Endodermal cell (in vitro differentiated cells): ENCODE data around the gene TPT1. TPM values are rescaled to one million over a fixed set of nuclear protein-coding genes. Genes with fewer than 3 reads are reported as not detected.

Source experiments
- DNase-seq: peaks from one replicate; pipeline ENCODE4 v3.0.0-alpha.2; 2017
- H3K27ac ChIP-seq: 2 replicates; pipeline ENCODE4 v1.5.1; 2013; ENCODE audit warnings: mild to moderate bottlenecking, low read depth, low read length, moderate library complexity
- H3K27me3 ChIP-seq: 2 replicates; pipeline ENCODE4 v1.6.1; 2013; ENCODE audit warnings: mild to moderate bottlenecking, low read length, moderate library complexity; ENCODE audit not compliant: insufficient read depth, control insufficient read depth, poor library complexity, severe bottlenecking
- H3K36me3 ChIP-seq: 2 replicates; pipeline ENCODE4 v1.7.0; 2013; ENCODE audit warnings: mild to moderate bottlenecking, low read length, moderate library complexity; ENCODE audit not compliant: control insufficient read depth, insufficient read depth
- H3K4me1 ChIP-seq: one replicate; pipeline ENCODE4 v1.7.0; 2013; ENCODE audit warnings: low read length; ENCODE audit not compliant: control insufficient read depth, insufficient read depth
- H3K4me3 ChIP-seq: 2 replicates; pipeline ENCODE4 v1.5.1; 2013; ENCODE audit warnings: mild to moderate bottlenecking, low read length, moderate library complexity
- H3K9ac ChIP-seq: 2 replicates; pipeline ENCODE4 v1.6.1; 2013; ENCODE audit warnings: mild to moderate bottlenecking, low read length, moderate library complexity; ENCODE audit not compliant: poor library complexity, severe bottlenecking; ENCODE audit errors: extremely low read depth
- H3K9me3 ChIP-seq: 2 replicates; pipeline ENCODE4 v1.6.1; 2013; ENCODE audit warnings: mild to moderate bottlenecking, low read length, moderate library complexity; ENCODE audit not compliant: control insufficient read depth
- H3K27ac Mint-ChIP-seq: 2 replicates; pipeline ENCODE4 v1.8.0; 2020; ENCODE audit warnings: mixed read lengths
- H3K27me3 Mint-ChIP-seq: 2 replicates; pipeline ENCODE4 v1.8.0; 2021; ENCODE audit warnings: mild to moderate bottlenecking, mixed read lengths; ENCODE audit not compliant: insufficient read depth
- H3K36me3 Mint-ChIP-seq: 2 replicates; pipeline ENCODE4 v1.8.0; 2020; ENCODE audit warnings: low read depth, mixed read lengths
- H3K4me1 Mint-ChIP-seq: 2 replicates; pipeline ENCODE4 v1.8.0; 2020; ENCODE audit warnings: mixed read lengths
- H3K4me3 Mint-ChIP-seq: 2 replicates; pipeline ENCODE4 v1.8.0; 2020; ENCODE audit warnings: mild to moderate bottlenecking, moderate library complexity, mixed read lengths
- H3K9me3 Mint-ChIP-seq: 2 replicates; pipeline ENCODE4 v1.8.0; 2020; ENCODE audit warnings: mild to moderate bottlenecking, mixed read lengths
- WGBS, 2 experiments: methylation state at CpG; one replicate each; pipeline versions ENCODE4 v1.1.5 to v1.1.7; 2013; ENCODE audit warnings: missing lambda C conversion rate in 2 of 2, mixed read lengths in 1 of 2; ENCODE audit not compliant: insufficient coverage in 1 of 2, insufficient read length in 1 of 2; 5-methylcytosine and 5-hydroxymethylcytosine counted together
- total RNA-seq, 2 donors: library from RNA; stranded (reverse); fragmentation: NEBNext Ultra II Directional in 1 of 2; extraction: Animal tissue kit (Norgen Biotek cat#: 25700) in 1 of 2; gene quantifications; 2 replicates in 1 of 2; 3 replicates in 1 of 2; pipeline ENCODE4 v1.2.1, GENCODE V29; 2021
- TF ChIP-seq, protein P1 (sequence below): fragments of 200-600 bp; sonication (generic); conservative IDR thresholded peaks from 2 replicates; pipeline ENCODE4 v1.5.0; 2021; ENCODE audit warnings: antibody characterized with exemption, mild to moderate bottlenecking

The TPT1 gene
- total RNA-seq, 2 donors from 2014 or later, result 2,192 to 2,586 TPM

DNA sequence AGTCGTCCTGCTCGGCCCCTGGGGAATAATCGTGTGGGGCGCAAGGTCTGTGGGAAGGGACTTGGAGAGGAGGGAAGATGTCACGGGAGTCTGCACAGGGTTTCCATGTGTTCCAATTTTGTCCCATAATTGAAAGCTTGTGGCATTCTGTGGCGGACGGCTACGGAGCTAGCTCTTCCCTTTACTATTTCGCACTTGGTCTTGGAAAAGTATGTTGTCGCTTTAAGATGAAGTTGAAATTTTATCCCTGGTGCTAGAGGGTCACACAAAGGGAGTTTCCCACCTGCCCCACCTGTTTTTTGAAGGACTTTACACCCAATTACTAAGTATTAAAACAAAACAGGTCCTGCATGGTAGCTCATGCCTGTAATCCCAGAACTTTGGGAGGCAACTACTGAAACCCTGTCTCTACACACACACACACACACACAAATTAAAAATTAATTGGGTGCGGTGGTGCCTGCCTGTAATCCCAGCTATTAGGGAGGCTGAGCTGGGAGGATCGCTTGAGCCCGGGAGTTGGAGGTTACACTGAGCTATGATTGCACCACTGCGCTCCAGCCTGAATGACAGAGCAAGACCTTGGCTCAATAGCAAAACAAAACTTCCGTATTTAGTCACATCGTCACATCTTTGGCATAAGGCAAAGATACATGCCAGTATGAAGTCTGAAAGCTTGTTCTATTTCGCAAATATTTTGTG lies 967 bp upstream of the TPT1 start:
- WGBS, 2 experiments, result 35 to 58% methylated on average over 11 to 17 of the region's 17 CpGs
- no peaks in the 10 kb centered on the region for H3K9me3 Mint-ChIP-seq
- peak overlapping the region; percentile 97 for H3K4me3 Mint-ChIP-seq

DNA sequence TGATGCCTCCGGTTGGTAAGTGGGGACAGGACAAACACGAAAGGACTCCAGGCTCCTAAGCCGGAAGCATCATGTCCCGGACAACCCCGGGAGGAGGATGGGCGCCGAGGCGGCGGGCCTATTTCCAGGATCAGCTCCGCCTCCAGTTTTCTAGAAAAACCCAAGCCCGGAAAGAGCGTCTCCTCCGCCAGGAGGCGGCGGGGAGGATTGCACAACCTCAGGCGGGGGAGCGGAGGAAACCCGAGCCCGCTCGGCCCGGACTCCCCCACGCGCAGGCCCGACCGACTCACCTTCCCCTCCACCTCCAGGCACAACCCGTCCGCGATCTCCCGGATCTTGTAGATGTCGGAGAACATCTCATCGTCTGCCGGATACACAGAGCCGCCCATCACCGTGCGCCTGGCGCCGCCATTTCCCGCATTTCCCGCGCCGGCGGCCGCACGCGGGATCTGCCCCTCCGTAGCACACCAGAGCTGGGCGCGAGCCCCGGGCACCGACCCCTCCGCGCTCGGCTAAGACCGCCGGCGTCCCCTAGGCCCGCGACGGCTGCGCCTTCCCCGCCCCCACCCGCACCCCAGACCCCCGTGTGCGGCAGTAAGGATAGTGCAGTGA lies 455 bp downstream of the TPT1 start:
- 0% methylated on average over 14 to 64 of the region's 64 CpGs for WGBS, 2 experiments
- H3K9ac ChIP-seq, result peak overlapping the region; percentile 98
- Mint-ChIP-seq H3K27me3 (no peaks in the 10 kb centered on the region), H3K36me3 (peaks cover 62% of the 10 kb centered on the region), H3K4me3 (peak overlapping the region; percentile 97), H3K27ac (peak overlapping the region; percentile 100), H3K9me3 (no peaks in the 10 kb centered on the region), H3K4me1 (peaks cover 34% of the 10 kb centered on the region)
- H3K4me3 ChIP-seq, result peak overlapping the region; percentile 100
- H3K9me3 ChIP-seq, result no peaks in the 10 kb centered on the region
- H3K27me3 ChIP-seq, result no peaks in the 10 kb centered on the region
- no peaks in the 10 kb centered on the region for H3K4me1 ChIP-seq
- peaks cover 55% of the 10 kb centered on the region for H3K36me3 ChIP-seq
- TF ChIP-seq, protein P1, sequence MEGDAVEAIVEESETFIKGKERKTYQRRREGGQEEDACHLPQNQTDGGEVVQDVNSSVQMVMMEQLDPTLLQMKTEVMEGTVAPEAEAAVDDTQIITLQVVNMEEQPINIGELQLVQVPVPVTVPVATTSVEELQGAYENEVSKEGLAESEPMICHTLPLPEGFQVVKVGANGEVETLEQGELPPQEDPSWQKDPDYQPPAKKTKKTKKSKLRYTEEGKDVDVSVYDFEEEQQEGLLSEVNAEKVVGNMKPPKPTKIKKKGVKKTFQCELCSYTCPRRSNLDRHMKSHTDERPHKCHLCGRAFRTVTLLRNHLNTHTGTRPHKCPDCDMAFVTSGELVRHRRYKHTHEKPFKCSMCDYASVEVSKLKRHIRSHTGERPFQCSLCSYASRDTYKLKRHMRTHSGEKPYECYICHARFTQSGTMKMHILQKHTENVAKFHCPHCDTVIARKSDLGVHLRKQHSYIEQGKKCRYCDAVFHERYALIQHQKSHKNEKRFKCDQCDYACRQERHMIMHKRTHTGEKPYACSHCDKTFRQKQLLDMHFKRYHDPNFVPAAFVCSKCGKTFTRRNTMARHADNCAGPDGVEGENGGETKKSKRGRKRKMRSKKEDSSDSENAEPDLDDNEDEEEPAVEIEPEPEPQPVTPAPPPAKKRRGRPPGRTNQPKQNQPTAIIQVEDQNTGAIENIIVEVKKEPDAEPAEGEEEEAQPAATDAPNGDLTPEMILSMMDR, result peak; percentile 69
- peak; percentile 87 for DNase-seq
- peak overlapping the region; percentile 98 for H3K27ac ChIP-seq

More for the DNA sequence above, 967 bp upstream of the TPT1 start:
- peaks cover 29% of the 10 kb centered on the region for H3K4me1 Mint-ChIP-seq
- H3K27ac Mint-ChIP-seq, result peak overlapping the region; percentile 97
- H3K36me3 ChIP-seq, result peaks cover 45% of the 10 kb centered on the region
- peaks cover 57% of the 10 kb centered on the region for H3K36me3 Mint-ChIP-seq
- peak overlapping the region; percentile 54 for H3K27ac ChIP-seq
- H3K27me3 ChIP-seq, result no peaks in the 10 kb centered on the region
- DNase-seq, result no peak
- H3K4me1 ChIP-seq, result no peaks in the 10 kb centered on the region
- TF ChIP-seq, protein P1, result no peak
- peak overlapping the region; percentile 86 for H3K9ac ChIP-seq
- no peaks in the 10 kb centered on the region for H3K9me3 ChIP-seq
- peak overlapping the region; percentile 100 for H3K4me3 ChIP-seq
- no peaks in the 10 kb centered on the region for H3K27me3 Mint-ChIP-seq

DNA sequence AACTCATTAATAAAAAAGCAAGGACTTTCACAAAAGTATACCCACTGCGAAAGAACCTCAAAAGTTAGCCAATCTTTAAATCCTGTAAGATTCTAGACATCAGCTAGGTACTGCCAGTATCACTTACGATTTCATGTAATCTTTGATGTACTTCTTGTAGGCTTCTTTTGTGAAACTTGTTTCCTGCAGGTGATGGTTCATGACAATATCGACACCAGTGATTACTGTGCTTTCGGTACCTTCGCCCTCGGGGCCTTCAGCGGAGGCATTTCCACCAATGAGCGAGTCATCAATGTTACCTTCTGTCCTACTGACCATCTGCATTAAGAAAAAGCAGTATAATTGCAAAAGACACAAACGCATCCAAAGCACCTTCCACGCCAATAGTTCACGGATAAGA lies 1.1 kb downstream of the TPT1 start:
- Mint-ChIP-seq H3K4me3 (peak overlapping the region; percentile 97), H3K4me1 (peaks cover 34% of the 10 kb centered on the region), H3K27me3 (no peaks in the 10 kb centered on the region), H3K9me3 (no peaks in the 10 kb centered on the region), H3K27ac (peak overlapping the region; percentile 100), H3K36me3 (peaks cover 63% of the 10 kb centered on the region)
- Histone ChIP-seq H3K4me1 (no peaks in the 10 kb centered on the region), H3K4me3 (peak overlapping the region; percentile 100), H3K9me3 (no peaks in the 10 kb centered on the region), H3K27ac (peak overlapping the region; percentile 98), H3K9ac (peak overlapping the region; percentile 98), H3K27me3 (no peaks in the 10 kb centered on the region), H3K36me3 (peaks cover 61% of the 10 kb centered on the region)
- WGBS, 2 experiments, result 24 to 34% methylated on average over 9 to 11 of the region's 11 CpGs
- TF ChIP-seq, protein P1, result no peak
- no peak for DNase-seq
